ENCODE data around the gene PRSS56.

- no peak for TF ChIP-seq CTCF (IDR thresholded peaks at IDR 0.05)
- no peak for TF ChIP-seq POLR2A (IDR thresholded peaks at IDR 0.05)
Measured at GRCh38 chr2:232488721-232489300, 31.4 kb upstream of the PRSS56 start.
